ENCODE results near the gene CREB5. TPM values are rescaled to one million over a fixed set of nuclear protein-coding genes. Genes with fewer than 3 reads are reported as not detected.

CREB5 gene
- total RNA-seq, 1 donor from 2014 or later, result 0.80 TPM

DNA sequence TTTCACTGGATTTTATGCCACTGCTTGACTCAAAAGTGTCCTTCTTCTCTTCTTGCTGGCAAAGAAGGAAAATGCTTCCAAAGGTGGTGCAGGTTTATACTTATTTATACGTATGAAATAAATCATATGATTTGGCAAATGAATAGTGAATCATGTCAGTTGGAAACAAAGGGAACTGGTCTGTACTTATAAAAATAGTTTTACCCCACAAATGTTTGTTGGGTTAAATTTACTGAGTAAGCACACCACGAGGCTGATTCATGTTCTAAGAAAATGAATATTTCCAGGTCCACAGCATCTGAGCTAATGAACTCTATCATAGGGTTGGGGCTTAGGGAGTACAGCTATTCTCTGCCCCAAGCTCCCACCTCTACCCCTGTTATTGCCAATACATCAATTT, 313.6 kb downstream of the CREB5 start:
- POLR2A ChIA-PET, result no interaction called here

DNA sequence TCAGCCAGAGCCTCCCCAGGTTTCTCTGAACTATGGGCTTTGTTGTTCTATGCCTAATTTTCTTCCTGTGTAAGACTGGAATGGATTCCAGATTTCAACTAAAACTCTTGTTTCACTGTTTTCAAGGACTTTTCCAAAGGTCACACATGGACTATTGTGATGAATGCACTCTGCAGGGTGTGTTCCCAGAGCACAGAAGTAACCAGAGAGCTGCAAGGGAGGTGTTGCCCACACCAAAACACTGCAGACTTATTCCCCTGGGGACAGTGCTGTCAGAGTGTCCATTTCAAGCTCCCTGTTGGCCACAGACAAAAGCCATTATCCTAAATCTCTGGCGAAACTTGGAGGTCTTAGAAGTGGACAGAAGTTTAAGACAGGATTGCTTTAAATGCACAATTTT, 314.2 kb downstream of the CREB5 start:
- POLR2A ChIA-PET, result no interaction called here
- H3K27ac Mint-ChIP-seq, result no peak overlapping the region
- no peaks in the 10 kb centered on the region for H3K36me3 Mint-ChIP-seq (ENCODE audit: low read depth)
- no peak overlapping the region for H3K4me3 Mint-ChIP-seq
- no peaks in the 10 kb centered on the region for H3K27me3 Mint-ChIP-seq
- CTCF ChIA-PET, result no interaction called here
- no peak for ATAC-seq (ENCODE audit: low read depth)
- intact Hi-C loops (cut with micrococcal nuclease), result no loop called here
- TF ChIP-seq, protein P1, sequence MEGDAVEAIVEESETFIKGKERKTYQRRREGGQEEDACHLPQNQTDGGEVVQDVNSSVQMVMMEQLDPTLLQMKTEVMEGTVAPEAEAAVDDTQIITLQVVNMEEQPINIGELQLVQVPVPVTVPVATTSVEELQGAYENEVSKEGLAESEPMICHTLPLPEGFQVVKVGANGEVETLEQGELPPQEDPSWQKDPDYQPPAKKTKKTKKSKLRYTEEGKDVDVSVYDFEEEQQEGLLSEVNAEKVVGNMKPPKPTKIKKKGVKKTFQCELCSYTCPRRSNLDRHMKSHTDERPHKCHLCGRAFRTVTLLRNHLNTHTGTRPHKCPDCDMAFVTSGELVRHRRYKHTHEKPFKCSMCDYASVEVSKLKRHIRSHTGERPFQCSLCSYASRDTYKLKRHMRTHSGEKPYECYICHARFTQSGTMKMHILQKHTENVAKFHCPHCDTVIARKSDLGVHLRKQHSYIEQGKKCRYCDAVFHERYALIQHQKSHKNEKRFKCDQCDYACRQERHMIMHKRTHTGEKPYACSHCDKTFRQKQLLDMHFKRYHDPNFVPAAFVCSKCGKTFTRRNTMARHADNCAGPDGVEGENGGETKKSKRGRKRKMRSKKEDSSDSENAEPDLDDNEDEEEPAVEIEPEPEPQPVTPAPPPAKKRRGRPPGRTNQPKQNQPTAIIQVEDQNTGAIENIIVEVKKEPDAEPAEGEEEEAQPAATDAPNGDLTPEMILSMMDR (IDR thresholded peaks at IDR 0.05), result no peak
- H3K9me3 Mint-ChIP-seq, result no peaks in the 10 kb centered on the region
- no peak for DNase-seq
- H3K4me1 Mint-ChIP-seq, result peaks cover 5% of the 10 kb centered on the region

More for the DNA sequence above, 313.6 kb downstream of the CREB5 start:
- DNase-seq, result no peak
- H3K9me3 Mint-ChIP-seq, result no peaks in the 10 kb centered on the region
- intact Hi-C loops (cut with micrococcal nuclease), result no loop called here
- no peaks in the 10 kb centered on the region for H3K27me3 Mint-ChIP-seq
- peaks cover 5% of the 10 kb centered on the region for H3K4me1 Mint-ChIP-seq
- TF ChIP-seq, protein P1 (IDR thresholded peaks at IDR 0.05), result no peak
- H3K36me3 Mint-ChIP-seq (ENCODE audit: low read depth), result no peaks in the 10 kb centered on the region
- H3K4me3 Mint-ChIP-seq, result no peak overlapping the region
- CTCF ChIA-PET, result no interaction called here
- no peak for ATAC-seq (ENCODE audit: low read depth)
- no peak overlapping the region for H3K27ac Mint-ChIP-seq

DNA sequence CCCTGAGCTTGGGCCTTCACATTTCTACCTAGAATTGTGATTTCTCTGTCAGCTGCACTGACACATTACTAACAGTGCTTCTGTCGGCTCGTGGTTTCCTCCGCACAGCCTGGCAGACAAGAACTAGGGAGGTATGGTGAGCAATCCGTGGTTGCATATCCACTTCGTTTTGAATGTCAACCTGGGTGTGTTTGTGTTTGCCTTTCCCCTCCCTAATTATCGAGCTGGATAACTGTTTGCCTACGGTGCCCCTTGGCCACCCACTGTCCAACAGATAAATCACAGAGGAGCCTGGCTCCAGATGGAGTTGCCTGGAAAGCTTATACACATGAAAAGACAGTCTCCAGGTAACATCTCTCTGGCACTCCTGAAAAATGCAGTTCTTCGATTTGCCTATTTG, 317.0 kb downstream of the CREB5 start:
- no peak for ATAC-seq (ENCODE audit: low read depth)
- intact Hi-C loops (cut with micrococcal nuclease), result no loop called here
- TF ChIP-seq, protein P1 (IDR thresholded peaks at IDR 0.05), result no peak
- DNase-seq, result no peak
- H3K4me1 Mint-ChIP-seq, result peaks cover 5% of the 10 kb centered on the region
- H3K27me3 Mint-ChIP-seq, result no peaks in the 10 kb centered on the region
- no peak overlapping the region for H3K27ac Mint-ChIP-seq
- CTCF ChIA-PET, result no interaction called here
- no peak overlapping the region for H3K4me3 Mint-ChIP-seq
- POLR2A ChIA-PET, result no interaction called here
- H3K9me3 Mint-ChIP-seq, result no peaks in the 10 kb centered on the region
- no peaks in the 10 kb centered on the region for H3K36me3 Mint-ChIP-seq (ENCODE audit: low read depth)

DNA sequence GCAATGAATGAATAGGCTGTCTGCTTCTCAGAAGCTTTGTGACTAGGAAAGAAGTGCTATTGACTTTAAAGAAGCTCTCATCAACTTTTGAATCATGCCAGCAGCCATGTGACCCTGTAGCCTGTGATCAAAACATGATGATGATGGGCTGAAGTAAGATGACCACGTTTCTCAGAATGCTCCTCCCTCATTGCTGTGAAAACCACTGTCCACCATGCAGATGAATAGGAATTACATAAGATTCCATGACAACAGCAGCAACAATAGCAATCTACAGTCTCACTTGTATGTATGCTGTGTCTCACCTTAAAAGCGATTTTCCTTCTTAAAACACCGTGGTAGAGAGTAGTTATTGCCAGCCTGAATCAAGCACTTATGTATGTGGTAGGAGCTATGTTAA, 317.4 kb downstream of the CREB5 start:
- CTCF ChIA-PET, result no interaction called here
- Mint-ChIP-seq H3K27ac (no peak overlapping the region), H3K4me3 (no peak overlapping the region), H3K9me3 (no peaks in the 10 kb centered on the region), H3K36me3 (ENCODE audit: low read depth) (no peaks in the 10 kb centered on the region), H3K27me3 (no peaks in the 10 kb centered on the region), H3K4me1 (peaks cover 5% of the 10 kb centered on the region)
- intact Hi-C loops (cut with micrococcal nuclease), result no loop called here
- TF ChIP-seq, protein P1 (IDR thresholded peaks at IDR 0.05), result no peak
- ATAC-seq (ENCODE audit: low read depth), result no peak
- DNase-seq, result no peak
- POLR2A ChIA-PET, result interaction anchor here (0.5 kb wide), 1 partner anchor 24 kb away, joined by 6 read pairs; no protein-coding TSS in a partner anchor

DNA sequence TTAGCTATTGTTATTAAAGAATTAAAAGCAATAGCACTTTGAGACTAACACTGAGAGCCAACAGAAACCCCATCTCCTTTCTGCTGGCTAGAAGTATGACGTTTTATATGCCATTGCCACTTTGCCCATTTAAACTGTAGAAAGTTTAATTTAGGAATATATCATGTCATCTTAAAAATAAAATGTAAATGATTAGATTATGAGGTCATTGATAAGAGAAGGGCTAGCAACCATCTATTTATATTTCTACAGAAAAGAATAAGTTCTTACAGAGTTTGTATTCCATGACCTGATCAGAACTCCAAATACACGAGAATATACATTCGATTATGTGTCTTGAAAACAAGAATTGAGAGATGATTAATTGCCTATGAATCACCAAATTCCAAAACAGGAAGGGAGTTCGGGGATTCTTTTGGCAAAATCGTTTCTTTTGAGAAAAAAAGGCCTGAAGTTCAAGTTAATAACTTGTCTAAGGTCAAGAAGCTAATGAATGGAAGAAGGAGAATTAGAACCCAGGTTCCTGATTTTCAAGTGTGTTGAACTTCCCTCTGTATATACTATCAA, 318.9 kb downstream of the CREB5 start:
- TF ChIP-seq, protein P1 (IDR thresholded peaks at IDR 0.05), result no peak
- CTCF ChIA-PET, result no interaction called here
- ATAC-seq (ENCODE audit: low read depth), result no peak
- intact Hi-C loops (cut with micrococcal nuclease), result no loop called here
- H3K27me3 Mint-ChIP-seq, result no peaks in the 10 kb centered on the region
- H3K4me1 Mint-ChIP-seq, result no peaks in the 10 kb centered on the region
- no peak for DNase-seq
- H3K36me3 Mint-ChIP-seq (ENCODE audit: low read depth), result no peaks in the 10 kb centered on the region
- no peaks in the 10 kb centered on the region for H3K9me3 Mint-ChIP-seq
- no peak overlapping the region for H3K27ac Mint-ChIP-seq
- no peak overlapping the region for H3K4me3 Mint-ChIP-seq
- POLR2A ChIA-PET, result no interaction called here
